ENCODE results near the gene ECHDC3. TPM values are rescaled to one million over a fixed set of nuclear protein-coding genes. Genes with fewer than 3 reads are reported as not detected.

ECHDC3 gene
- total and polyA plus RNA-seq, 2 of the 4 experiments (the other 2 are of a cell fraction): 4.3 to 5.0 TPM

DNA sequence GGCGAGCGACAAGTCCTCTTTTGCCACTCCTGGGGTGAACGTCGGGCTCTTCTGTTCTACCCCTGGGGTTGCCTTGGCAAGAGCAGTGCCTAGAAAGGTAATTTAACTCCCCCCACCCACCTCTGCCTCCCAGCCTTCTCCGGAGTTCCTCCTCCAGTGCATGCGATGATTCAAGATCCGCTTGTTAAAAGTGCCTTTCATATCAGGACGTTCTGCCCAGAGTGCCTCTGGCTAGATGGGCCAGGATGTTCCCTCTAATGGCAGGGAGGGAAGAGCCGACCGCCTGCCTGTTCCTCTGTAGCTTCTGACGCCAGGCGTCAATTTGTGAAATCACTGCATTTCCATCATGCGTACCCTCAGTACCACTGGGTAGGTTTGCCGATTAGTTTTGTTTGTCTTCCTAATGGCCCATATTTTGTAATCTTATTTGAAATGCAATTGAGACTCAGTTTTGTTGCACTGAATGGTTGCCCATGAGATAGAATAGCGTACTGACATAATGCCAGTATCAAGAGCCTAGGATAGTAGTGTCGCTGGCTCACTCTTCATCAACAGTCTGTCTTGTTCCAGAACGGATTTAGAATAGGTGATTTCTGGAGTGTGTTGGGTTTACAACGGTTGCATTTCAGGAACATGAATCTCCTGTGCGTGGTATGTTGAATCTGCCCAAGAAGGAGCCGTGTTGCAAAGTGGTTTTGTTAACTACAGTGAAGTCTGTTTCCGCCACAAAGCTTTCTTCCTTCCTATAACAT, 13.5 kb downstream of the ECHDC3 start:
- ChIA-PET POLR2A (ENCODE audit: unreplicated experiment) (no interaction called here), CTCF (no interaction called here)
- H3K18ac ChIP-seq (ENCODE audit: low read depth, low read length): no peak overlapping the region
- no peak overlapping the region for H2BK15ac ChIP-seq (ENCODE audit: low read depth, low read length)
- no peak overlapping the region for H2AFZ ChIP-seq (replicated peaks; ENCODE audit: low read length, poor library complexity)
- no peak overlapping the region for H2AK5ac ChIP-seq (ENCODE audit: low read depth, low read length)
- H3K4me2 ChIP-seq (ENCODE audit: low read depth, low read length): no peak overlapping the region
- no peaks in the 10 kb centered on the region for H3K9me1 ChIP-seq (ENCODE audit: insufficient read depth, low read length)
- 86% methylated on average over 10 of the region's 21 CpGs; no CpG with 5 or more reads in 1 of the 2 experiments for WGBS, 2 experiments (ENCODE audit: extremely low coverage in 2 of 2, insufficient read length in 1 of 2)
- H3K23ac ChIP-seq (ENCODE audit: low read depth, low read length): no peak overlapping the region
- ATAC-seq (ENCODE audit: low read depth): no peak
- no peak overlapping the region for H3K56ac ChIP-seq (ENCODE audit: extremely low read depth, insufficient read depth, low read length)
- no peak overlapping the region for H3K14ac ChIP-seq (replicated peaks; ENCODE audit: low read depth, low read length)
- no peaks in the 10 kb centered on the region for H3K27me3 ChIP-seq (ENCODE audit: control insufficient read depth, insufficient read depth, low read length)
- no peaks in the 10 kb centered on the region for H3K79me1 ChIP-seq (ENCODE audit: low read depth in 1 of 2, low read length in 2 of 2)
- peaks cover 3% of the 10 kb centered on the region; the same call in 1 of the 2 replicates for H4K20me1 ChIP-seq (ENCODE audit: insufficient read depth, low read length)
- intact Hi-C loops (cut with micrococcal nuclease) (loop anchor here (5.0 kb wide), 1 partner anchor 333 kb away; no protein-coding TSS in a partner anchor), in situ Hi-C loops (cut with MboI; ENCODE audit: low sequenced_read_pairs) (loop anchor here (10.0 kb wide), 1 partner anchor 241 kb away; no protein-coding TSS in a partner anchor), dilution Hi-C loops (cut with HindIII; ENCODE audit: low sequenced_read_pairs, unreplicated experiment) (no loop called here)
- H4K5ac ChIP-seq (ENCODE audit: low read depth, low read length): no peak overlapping the region
- H3K9me3 ChIP-seq (ENCODE audit: control insufficient read depth, insufficient read depth, low read length): no peaks in the 10 kb centered on the region
- DNase-seq: no peak
- no peak overlapping the region for H2BK120ac ChIP-seq (ENCODE audit: low read depth, low read length)
- peaks cover 7% of the 10 kb centered on the region; the same call in 1 of the 2 replicates for H3K4me1 ChIP-seq (ENCODE audit: control insufficient read depth, insufficient read depth, low read length)
- no peak overlapping the region for H4K91ac ChIP-seq (ENCODE audit: insufficient read depth, low read depth, low read length)
- no TSS peak for BruUV-seq (replicated peaks)
- no peak overlapping the region for H3K9ac ChIP-seq (ENCODE audit: low read depth, low read length)
- H2AK9ac ChIP-seq (replicated peaks; ENCODE audit: low read depth, low read length, poor library complexity): no peak overlapping the region
- no peak overlapping the region for H3K4ac ChIP-seq (ENCODE audit: low read depth, low read length)
- H2BK20ac ChIP-seq (ENCODE audit: low read depth, low read length): no peak overlapping the region
- H3K4me3 ChIP-seq (ENCODE audit: insufficient read depth, low read depth, low read length): no peak overlapping the region
- H4K8ac ChIP-seq (ENCODE audit: low read depth in 2 of 2, low read length in 2 of 2): no peak overlapping the region
- no peak overlapping the region for H2BK5ac ChIP-seq (ENCODE audit: low read depth, low read length, poor library complexity, severe bottlenecking)
- H3K27ac ChIP-seq (ENCODE audit: insufficient read depth, low read length): no peak overlapping the region
- TF ChIP-seq RFX5 (IDR thresholded peaks at IDR 0.05; ENCODE audit: low read depth, low read length): no peak
- no peak for TF ChIP-seq MAFK (IDR thresholded peaks at IDR 0.05; ENCODE audit: low read depth, low read length)
- TF ChIP-seq FOS (IDR thresholded peaks at IDR 0.05; ENCODE audit: low read depth, low read length): no peak
- no peak for TF ChIP-seq BHLHE40 (IDR thresholded peaks at IDR 0.05; ENCODE audit: low read depth, low read length)
- TF ChIP-seq, protein P1, sequence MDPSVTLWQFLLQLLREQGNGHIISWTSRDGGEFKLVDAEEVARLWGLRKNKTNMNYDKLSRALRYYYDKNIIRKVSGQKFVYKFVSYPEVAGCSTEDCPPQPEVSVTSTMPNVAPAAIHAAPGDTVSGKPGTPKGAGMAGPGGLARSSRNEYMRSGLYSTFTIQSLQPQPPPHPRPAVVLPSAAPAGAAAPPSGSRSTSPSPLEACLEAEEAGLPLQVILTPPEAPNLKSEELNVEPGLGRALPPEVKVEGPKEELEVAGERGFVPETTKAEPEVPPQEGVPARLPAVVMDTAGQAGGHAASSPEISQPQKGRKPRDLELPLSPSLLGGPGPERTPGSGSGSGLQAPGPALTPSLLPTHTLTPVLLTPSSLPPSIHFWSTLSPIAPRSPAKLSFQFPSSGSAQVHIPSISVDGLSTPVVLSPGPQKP (IDR thresholded peaks at IDR 0.05; ENCODE audit: borderline replicate concordance, low read depth, low read length): no peak
- TF ChIP-seq CHD1 (IDR thresholded peaks at IDR 0.05; ENCODE audit: low read depth, low read length): no peak
- TF ChIP-seq SMC3 (IDR thresholded peaks at IDR 0.05; ENCODE audit: low read depth, low read length): no peak
- TF ChIP-seq USF2 (IDR thresholded peaks at IDR 0.05; ENCODE audit: low read depth, low read length): no peak
- TF ChIP-seq MAZ (IDR thresholded peaks at IDR 0.05; ENCODE audit: borderline replicate concordance, low read depth, low read length): no peak
- TF ChIP-seq CEBPB (IDR thresholded peaks at IDR 0.05; ENCODE audit: low read depth, low read length): no peak
- H3K36me3 ChIP-seq (ENCODE audit: control insufficient read depth, insufficient read depth, low read length): 0 out of 2 replicates have a peak, but pooled peaks cover 2% of the 10 kb centered on the region

Measured in IMR-90 (cell line).